NCI-H1417 treated with DMSO at 0.1 percent for 48 hours (cell line): ENCODE data around the gene GMPPA.

ENCODE experiments used
- DNase-seq: peaks from one replicate; lab custom pipeline; 2025; lab: John Stamatoyannopoulos, UW

Gene GMPPA

GRCh38 chr2:219522111-219523030 is 23.7 kb downstream of the GMPPA start:
- no peak for DNase-seq

- no peak for DNase-seq
Observed at GRCh38 chr2:219523031-219523671, 24.5 kb downstream of the GMPPA start.

- DNase-seq, result no peak
Observed at GRCh38 chr2:219524817-219525216, 26.1 kb downstream of the GMPPA start.

GRCh38 chr2:219525533-219526232 is 27.0 kb downstream of the GMPPA start:
- no peak for DNase-seq

- DNase-seq, result no peak
Observed at GRCh38 chr2:219526320-219527075, 27.8 kb downstream of the GMPPA start.

DNA sequence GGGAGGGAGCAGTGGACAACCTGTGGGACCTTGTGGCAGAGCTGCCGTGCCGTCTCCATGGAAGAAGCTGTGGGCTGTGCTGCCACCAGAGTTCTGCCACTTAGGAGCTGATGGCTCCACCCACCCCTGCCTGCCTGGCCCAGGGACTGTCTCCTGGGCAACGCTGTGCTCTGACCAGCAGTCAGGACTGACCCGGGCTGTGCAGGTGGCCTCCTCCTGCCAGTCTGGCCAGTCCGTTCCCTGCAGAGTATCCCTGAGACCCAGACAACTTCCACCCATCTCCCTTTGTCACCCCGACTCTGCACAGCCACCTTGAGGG is 28.3 kb downstream of the GMPPA start:
- no peak for DNase-seq

GRCh38 chr2:219527472-219527871 is 28.8 kb downstream of the GMPPA start:
- no peak for DNase-seq

GRCh38 chr2:219530048-219530963 is 31.6 kb downstream of the GMPPA start:
- no peak for DNase-seq

DNA sequence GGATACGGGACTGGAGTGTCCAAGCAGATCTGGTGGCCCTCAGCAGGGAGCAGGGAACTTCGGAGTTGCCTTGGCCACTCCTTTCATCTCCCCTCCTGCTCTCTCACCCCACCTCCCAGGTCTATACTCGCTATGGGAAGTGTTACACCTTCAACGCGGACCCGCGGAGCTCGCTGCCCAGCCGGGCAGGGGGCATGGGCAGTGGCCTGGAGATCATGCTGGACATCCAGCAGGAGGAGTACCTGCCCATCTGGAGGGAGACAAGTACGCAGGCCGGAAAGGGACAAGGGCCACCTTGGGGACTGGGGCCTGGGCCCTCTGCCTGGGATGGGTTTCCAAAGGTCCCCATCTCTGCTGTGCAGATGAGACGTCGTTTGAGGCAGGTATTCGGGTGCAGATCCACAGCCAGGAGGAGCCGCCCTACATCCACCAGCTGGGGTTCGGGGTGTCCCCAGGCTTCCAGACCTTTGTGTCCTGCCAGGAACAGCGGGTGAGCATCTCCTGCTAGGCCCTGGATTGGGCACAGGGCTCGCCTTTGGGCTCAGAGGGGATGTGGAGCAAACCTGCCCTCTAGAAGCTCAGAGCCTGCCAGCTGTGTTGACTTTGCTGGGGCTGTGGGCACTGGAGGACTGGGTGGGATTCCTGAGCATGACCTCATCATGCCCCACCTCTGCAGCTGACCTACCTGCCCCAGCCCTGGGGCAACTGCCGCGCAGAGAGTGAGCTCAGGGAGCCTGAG is 33.1 kb downstream of the GMPPA start:
- DNase-seq, result no peak

- DNase-seq, result no peak
Observed at GRCh38 chr2:219532378-219532649, 33.6 kb downstream of the GMPPA start.

- DNase-seq, result no peak
Observed at GRCh38 chr2:219533930-219534661, 35.4 kb downstream of the GMPPA start.

DNA sequence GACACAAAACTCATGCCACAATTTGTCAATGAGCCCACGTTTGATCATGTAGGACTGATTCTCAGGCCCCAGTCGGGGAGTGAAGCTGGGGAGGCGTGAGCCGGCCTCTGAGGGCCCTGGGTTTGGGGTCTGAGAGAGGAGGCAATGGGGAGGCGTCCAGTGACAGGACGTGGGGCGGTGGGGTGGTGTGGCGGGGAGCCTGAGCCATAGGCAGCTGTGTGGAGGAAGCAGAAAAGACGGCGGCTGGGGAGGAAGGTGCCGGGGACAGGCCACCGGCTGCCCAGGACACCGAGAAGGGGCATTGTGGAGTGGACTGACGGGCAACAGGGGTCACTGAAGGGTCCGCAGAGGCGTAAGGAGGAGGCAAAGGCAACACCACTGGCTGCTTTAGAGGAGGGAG is 37.7 kb downstream of the GMPPA start:
- DNase-seq, result no peak

GRCh38 chr2:219536967-219537366 is 38.3 kb downstream of the GMPPA start:
- DNase-seq, result no peak

DNA sequence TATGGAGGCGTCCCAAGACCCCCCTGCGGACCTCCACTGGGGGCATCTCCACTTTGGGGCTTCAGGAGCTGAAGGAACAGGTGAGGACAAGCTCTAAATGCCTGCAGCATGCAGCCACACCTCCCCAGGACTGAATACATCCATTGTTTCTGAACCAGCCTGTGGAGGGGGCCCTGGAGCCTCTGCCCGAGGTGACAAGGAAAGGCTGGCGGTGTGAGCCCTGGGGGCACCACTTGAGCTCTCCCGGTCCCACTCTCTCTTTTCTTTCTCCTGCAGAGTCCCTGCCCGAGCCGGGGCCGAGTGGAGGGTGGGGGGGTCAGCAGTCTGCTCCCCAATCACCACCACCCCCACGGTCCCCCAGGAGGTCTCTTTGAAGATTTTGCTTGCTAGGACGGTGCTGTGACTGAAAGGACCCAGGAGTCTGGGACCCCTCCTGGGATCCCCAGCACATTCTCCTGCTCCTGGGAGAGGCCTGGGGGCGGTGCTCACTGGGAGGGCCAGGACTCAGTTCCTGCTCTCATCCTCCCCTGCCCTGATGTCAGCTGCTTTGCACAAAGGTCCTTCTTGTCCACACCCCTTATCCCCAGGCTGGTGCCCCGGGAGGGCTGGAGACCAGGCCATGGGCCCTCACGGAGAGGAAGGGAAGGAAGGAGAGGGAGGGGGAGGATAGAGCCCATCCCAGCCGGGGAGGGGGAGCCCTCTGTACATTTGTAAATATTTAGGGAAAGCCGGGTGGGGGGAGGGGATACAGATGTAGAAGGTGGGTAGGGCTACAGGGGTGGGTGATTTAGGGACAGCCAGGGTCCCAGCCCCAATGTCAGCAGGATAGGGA is 39.2 kb downstream of the GMPPA start:
- DNase-seq, result no peak

DNA sequence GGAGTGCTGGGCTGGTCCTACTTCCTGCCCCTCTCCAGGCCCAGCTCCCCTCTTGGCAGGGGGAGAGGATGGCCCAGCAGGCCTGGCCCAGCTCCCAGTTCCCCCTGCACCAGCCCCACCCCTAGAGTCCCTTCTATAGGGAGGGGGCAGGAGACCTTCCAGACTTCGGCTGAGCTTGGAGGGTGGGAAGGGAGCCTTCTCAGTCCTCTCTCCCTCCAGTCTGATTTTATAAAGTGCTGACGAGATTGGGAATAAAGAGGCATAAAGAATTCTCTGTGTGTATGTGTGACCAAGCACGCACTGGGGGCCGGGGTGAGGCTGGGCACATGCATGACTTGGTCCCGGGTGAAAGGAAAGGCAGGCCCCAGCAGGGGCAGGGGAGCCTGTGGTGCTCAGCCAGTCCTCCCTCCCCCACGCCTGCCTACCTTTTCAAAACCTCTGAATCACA is 39.8 kb downstream of the GMPPA start:
- no peak for DNase-seq

DNA sequence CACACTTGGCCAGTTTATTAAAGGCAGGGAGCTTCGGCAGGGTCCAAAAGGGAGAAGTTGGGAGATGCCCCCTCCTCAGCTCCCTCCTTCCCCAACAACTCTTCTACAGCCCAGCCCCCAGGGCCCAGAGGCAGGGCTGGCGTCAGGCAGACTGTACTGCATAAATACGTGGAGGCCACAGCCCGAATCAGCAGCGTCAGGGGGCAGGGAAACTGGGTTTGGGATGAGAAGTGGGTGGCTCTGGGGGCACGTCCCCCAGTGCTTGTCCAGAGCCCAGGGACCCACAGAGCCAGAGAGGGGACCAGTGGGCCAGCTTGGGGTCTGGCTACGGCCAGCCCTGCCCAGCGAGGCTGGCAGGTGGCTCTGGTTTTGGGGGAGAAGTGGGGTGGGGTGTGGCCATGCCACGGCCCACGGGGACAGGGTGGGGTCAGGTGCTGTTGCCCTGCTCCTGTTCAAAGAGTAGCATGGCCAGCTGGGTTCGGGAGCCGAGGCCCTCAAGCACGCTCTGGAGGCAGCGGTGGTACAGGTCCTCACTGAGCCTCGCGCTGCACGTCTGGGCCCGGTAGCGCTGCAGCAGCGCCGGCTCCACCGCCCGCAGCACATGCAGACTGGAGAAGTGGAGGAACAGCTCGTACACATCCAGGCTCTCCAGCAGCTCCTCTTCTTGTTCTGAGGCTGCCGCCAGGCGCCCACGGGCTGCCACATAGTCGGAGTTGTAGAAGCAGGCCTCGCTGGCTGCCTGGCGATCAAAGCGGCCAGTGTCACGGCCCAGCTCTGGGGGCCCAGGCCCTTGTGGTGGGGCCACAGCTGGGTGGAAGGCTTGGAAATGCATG is 40.5 kb downstream of the GMPPA start:
- no peak for DNase-seq

- no peak for DNase-seq
Observed at GRCh38 chr2:219539926-219540678, 41.4 kb downstream of the GMPPA start.
